ENCODE results near the gene SLC25A36. TPM values are rescaled to one million over a fixed set of nuclear protein-coding genes. Genes with fewer than 3 reads are reported as not detected.

SLC25A36 gene
- total RNA-seq, 1 experiment from 2014 or later, result 76.5 TPM

DNA sequence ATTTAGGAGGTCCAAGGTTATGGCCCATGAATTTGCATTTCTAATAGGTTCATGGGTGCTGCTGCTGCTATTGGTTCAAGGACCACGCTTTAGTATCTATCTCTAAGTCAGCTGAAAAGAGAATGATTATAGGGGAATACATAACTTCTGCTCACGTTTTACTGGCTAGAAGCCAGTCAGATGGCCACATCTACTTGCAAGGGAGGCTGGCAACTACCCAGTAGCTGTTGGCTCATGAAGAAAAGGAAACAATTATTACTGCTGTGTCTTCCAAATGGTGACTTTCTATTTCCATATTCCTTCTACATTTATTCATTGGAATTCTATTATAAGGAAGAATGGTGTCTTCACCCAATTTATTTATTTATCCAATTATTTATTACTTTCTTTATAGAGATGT lies 54.2 kb downstream of the SLC25A36 start:
- ChIA-PET POLR2A (ENCODE audit: unreplicated experiment) (no interaction called here), CTCF (no interaction called here)
- Histone ChIP-seq H3K9me2 (ENCODE audit: insufficient read depth) (no peaks in the 10 kb centered on the region; the same call in 1 of the 2 replicates), H3K4me2 (no peak overlapping the region), H2AFZ (no peak overlapping the region), H4K20me1 (ENCODE audit: insufficient read depth) (no peaks in the 10 kb centered on the region), H3K79me2 (ENCODE audit: low read depth) (no peaks in the 10 kb centered on the region), H3K27ac (no peak overlapping the region), H3K27me3 (ENCODE audit: insufficient read depth, low read depth) (peaks cover 3% of the 10 kb centered on the region; the same call in 1 of the 2 replicates), H3K36me3 (ENCODE audit: low read depth) (no peaks in the 10 kb centered on the region), H3F3A (ENCODE audit: insufficient read depth, low read depth) (no peaks in the 10 kb centered on the region), H3K4me3 (no peak overlapping the region), H3K9me3 (ENCODE audit: insufficient read depth, low read depth) (no peaks in the 10 kb centered on the region; the same call in 1 of the 2 replicates), H3K4me1 (replicated peaks; ENCODE audit: insufficient read depth) (no peaks in the 10 kb centered on the region)
- DNase-seq, result no peak
- BruUV-seq (replicated peaks), result no TSS peak
- TF ChIP-seq, protein P1, sequence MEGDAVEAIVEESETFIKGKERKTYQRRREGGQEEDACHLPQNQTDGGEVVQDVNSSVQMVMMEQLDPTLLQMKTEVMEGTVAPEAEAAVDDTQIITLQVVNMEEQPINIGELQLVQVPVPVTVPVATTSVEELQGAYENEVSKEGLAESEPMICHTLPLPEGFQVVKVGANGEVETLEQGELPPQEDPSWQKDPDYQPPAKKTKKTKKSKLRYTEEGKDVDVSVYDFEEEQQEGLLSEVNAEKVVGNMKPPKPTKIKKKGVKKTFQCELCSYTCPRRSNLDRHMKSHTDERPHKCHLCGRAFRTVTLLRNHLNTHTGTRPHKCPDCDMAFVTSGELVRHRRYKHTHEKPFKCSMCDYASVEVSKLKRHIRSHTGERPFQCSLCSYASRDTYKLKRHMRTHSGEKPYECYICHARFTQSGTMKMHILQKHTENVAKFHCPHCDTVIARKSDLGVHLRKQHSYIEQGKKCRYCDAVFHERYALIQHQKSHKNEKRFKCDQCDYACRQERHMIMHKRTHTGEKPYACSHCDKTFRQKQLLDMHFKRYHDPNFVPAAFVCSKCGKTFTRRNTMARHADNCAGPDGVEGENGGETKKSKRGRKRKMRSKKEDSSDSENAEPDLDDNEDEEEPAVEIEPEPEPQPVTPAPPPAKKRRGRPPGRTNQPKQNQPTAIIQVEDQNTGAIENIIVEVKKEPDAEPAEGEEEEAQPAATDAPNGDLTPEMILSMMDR (conservative IDR thresholded peaks at IDR 0.05), result no peak
- no peak for TF ChIP-seq EZH2 (IDR thresholded peaks at IDR 0.05; ENCODE audit: low read depth)
- intact Hi-C loops (cut with micrococcal nuclease; ENCODE audit: unreplicated experiment), result no loop called here

DNA sequence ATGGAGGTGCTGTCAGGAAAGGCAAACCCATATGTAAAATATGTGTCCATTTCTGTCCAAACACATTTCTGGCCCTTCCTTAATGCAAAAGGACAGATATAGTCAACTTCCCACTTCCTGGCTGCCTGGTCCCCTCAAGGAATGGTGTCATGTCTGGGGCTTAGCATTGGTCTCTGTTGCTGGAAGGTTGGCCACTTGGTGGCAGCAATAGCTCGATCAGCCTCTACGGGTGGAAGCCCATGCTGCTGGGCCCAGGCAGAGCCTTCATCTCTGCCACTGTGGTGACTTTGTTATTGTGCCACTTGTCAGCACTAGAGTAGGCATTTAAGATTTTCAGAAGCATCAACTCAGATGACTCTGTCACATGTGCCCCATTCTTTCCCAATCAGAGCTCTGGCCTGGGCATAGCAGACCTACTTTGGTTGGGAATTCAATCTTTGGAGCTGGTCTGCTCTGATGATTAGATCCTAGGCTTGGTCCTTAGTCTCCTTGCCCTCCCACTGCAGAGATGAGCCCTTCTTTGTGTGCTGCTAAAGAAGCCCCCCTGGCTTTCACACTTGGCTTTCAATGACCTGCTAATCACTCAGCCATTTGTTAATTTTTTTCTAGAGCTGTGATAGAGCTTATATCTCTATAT lies 58.5 kb downstream of the SLC25A36 start:
- Histone ChIP-seq H3K4me1 (replicated peaks; ENCODE audit: insufficient read depth) (no peaks in the 10 kb centered on the region), H3K79me2 (ENCODE audit: low read depth) (no peaks in the 10 kb centered on the region), H3K9me2 (ENCODE audit: insufficient read depth) (no peaks in the 10 kb centered on the region; the same call in 1 of the 2 replicates), H3K4me2 (no peak overlapping the region), H3K27ac (no peak overlapping the region), H3K36me3 (ENCODE audit: low read depth) (no peaks in the 10 kb centered on the region), H4K20me1 (ENCODE audit: insufficient read depth) (no peaks in the 10 kb centered on the region), H3K27me3 (ENCODE audit: insufficient read depth, low read depth) (no peaks in the 10 kb centered on the region), H3K9me3 (ENCODE audit: insufficient read depth, low read depth) (no peaks in the 10 kb centered on the region; the same call in 1 of the 2 replicates), H3K4me3 (no peak overlapping the region), H2AFZ (no peak overlapping the region), H3F3A (ENCODE audit: insufficient read depth, low read depth) (no peaks in the 10 kb centered on the region)
- CTCF ChIA-PET, result no interaction called here
- intact Hi-C loops (cut with micrococcal nuclease; ENCODE audit: unreplicated experiment), result loop anchor here (1.0 to 10.0 kb wide), 5 partner anchors 107 to 565 kb away; no protein-coding TSS in a partner anchor
- TF ChIP-seq, protein P1 (conservative IDR thresholded peaks at IDR 0.05), result peak; percentile 64
- TF ChIP-seq EZH2 (IDR thresholded peaks at IDR 0.05; ENCODE audit: low read depth), result no peak
- POLR2A ChIA-PET (ENCODE audit: unreplicated experiment), result no interaction called here
- DNase-seq, result peak in 1 of 2 experiments; percentile 21
- no TSS peak for BruUV-seq (replicated peaks)

DNA sequence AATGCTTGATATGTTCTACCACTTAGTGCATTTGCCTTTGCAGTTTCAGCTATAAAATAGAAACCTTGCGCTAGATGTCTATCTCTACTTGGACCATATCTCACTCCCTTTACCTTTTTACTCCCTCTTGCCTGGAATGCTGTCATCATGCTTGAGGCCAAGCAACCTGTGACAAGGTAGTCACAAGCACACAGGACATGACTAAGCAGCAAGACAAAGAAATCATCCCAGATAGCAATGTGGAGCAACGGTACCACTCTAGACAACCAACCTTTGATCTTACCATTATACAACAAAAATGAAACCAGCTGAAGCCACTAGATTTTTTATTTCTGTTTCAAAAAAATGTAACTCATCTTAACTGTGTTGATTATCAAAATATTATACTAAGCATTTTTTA lies 59.0 kb downstream of the SLC25A36 start:
- Histone ChIP-seq H3F3A (ENCODE audit: insufficient read depth, low read depth) (no peaks in the 10 kb centered on the region), H3K27ac (no peak overlapping the region), H3K4me1 (replicated peaks; ENCODE audit: insufficient read depth) (no peaks in the 10 kb centered on the region), H3K79me2 (ENCODE audit: low read depth) (no peaks in the 10 kb centered on the region), H3K4me2 (no peak overlapping the region), H4K20me1 (ENCODE audit: insufficient read depth) (no peaks in the 10 kb centered on the region), H3K9me2 (ENCODE audit: insufficient read depth) (no peaks in the 10 kb centered on the region; the same call in 1 of the 2 replicates), H3K4me3 (no peak overlapping the region), H3K27me3 (ENCODE audit: insufficient read depth, low read depth) (no peaks in the 10 kb centered on the region), H2AFZ (no peak overlapping the region), H3K36me3 (ENCODE audit: low read depth) (no peaks in the 10 kb centered on the region), H3K9me3 (ENCODE audit: insufficient read depth, low read depth) (no peaks in the 10 kb centered on the region; the same call in 1 of the 2 replicates)
- intact Hi-C loops (cut with micrococcal nuclease; ENCODE audit: unreplicated experiment), result loop anchor here (1.0 to 10.0 kb wide), 5 partner anchors 107 to 564 kb away; no protein-coding TSS in a partner anchor
- TF ChIP-seq, protein P1 (conservative IDR thresholded peaks at IDR 0.05), result no peak
- TF ChIP-seq EZH2 (IDR thresholded peaks at IDR 0.05; ENCODE audit: low read depth), result no peak
- CTCF ChIA-PET, result no interaction called here
- BruUV-seq (replicated peaks), result no TSS peak
- POLR2A ChIA-PET (ENCODE audit: unreplicated experiment), result no interaction called here
- DNase-seq, result no peak

Data from PC-9 (cell line).